Mucosa of gallbladder (tissue), 1 donor: Measurements from ENCODE around the gene DLGAP4. TPM values are rescaled to one million over a fixed set of nuclear protein-coding genes. Genes with fewer than 3 reads are reported as not detected.

Experiments used
- DNase-seq: peaks from one replicate; pipeline ENCODE4 v3.0.0-alpha.2; 2020; ENCODE audit warnings: low spot score
- total RNA-seq: library from RNA; stranded (reverse); gene quantifications from one replicate; pipeline ENCODE4 v1.2.1, GENCODE V29; 2021
- donor health status: DM: no; HTN: no; CAD: no.

The DLGAP4 gene
- total RNA-seq, 1 donor from 2014 or later, result 78.4 TPM

- no peak for DNase-seq
Measured at GRCh38 chr20:36308986-36309385, 2.8 kb downstream of the DLGAP4 start.

- DNase-seq, result no peak
Measured at GRCh38 chr20:36309643-36310042, 3.5 kb downstream of the DLGAP4 start.

- no peak for DNase-seq
Measured at GRCh38 chr20:36310215-36310981, 4.3 kb downstream of the DLGAP4 start.

- DNase-seq, result no peak
Measured at GRCh38 chr20:36311141-36311853, 5.2 kb downstream of the DLGAP4 start.

GRCh38 chr20:36311854-36312723, 6.0 kb downstream of the DLGAP4 start:
- DNase-seq, result no peak

GRCh38 chr20:36312724-36313441, 6.7 kb downstream of the DLGAP4 start:
- DNase-seq, result no peak

DNA sequence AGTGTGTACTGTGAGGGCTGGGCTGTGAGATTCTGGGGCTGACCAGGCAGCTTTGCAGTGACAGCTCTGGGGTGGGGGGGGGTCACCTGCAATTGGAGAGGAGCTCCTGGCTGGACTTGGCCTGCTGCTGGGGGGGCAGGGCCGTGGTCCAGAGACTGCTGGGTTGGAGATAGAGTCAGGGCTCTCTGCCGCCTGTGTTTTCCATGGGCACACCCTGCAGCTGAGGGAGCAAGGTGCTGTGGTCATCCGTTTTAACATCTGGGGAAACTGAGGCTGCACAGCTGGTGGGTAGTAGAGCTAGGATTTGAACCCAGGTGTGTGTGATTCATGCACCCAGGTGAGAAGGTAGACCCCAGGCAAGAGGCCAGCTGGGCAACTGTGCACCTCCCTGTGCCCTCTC, 7.3 kb downstream of the DLGAP4 start:
- no peak for DNase-seq

DNA sequence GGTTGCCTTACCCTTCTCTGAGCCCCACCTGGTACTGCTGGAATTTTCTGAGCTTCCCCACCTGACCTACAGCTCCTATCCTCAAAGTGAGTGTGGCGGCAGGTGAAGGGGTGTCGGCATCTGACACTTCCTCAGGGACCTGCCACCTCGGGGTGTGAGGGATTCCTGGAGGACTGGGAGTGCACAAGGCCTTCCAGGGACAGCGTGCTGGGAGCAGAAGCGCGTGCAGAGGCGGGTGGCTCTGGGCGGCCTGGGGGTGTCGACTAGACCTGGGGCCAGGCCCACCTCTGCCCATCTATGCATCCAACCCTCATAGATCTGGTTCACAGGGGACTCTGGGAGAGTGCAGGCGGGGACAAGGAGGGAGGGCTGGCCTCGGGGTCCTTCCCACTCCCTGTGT, 7.8 kb downstream of the DLGAP4 start:
- DNase-seq, result no peak

DNA sequence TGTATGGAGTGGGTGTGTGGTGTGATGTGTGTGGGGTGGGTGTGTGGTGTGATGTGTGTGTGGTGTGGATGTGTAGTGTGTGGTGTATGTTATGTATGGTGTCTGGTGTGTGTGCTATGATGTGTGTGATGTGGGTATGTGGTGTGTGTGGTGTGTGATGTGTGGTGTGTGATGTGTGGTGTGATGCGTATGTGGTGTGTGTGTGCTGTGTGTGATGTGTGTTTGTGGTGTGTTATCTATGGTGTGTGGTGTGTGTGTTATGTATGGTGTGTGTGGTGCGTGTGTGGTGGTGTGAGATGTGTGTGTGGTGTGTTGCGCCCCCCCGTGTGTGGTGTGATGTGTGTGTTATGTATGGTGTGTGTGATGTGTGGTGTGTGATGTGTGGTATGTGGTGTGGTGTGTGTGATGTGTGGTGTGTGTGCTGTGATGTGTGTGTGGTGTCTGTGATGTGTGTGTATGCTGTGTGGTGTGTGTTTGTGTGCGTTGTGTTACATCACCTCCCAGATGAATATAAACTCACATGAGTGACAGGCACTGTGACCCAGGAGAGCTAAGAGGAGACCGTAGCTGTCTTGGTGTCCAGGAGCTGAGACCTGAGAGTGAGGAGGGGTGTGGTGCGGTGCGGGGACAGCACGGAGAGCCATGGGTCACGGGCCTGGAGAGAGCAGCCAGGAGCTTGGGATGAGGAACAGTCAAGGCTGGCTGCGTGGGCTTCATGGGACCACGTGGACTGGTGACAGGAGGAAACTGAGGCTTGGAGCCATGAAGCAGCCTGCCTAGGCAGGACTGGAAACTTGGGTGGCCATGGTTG, 8.8 kb downstream of the DLGAP4 start:
- DNase-seq, result no peak

- DNase-seq, result no peak
Measured at GRCh38 chr20:36315545-36316351, 9.6 kb downstream of the DLGAP4 start.

DNA sequence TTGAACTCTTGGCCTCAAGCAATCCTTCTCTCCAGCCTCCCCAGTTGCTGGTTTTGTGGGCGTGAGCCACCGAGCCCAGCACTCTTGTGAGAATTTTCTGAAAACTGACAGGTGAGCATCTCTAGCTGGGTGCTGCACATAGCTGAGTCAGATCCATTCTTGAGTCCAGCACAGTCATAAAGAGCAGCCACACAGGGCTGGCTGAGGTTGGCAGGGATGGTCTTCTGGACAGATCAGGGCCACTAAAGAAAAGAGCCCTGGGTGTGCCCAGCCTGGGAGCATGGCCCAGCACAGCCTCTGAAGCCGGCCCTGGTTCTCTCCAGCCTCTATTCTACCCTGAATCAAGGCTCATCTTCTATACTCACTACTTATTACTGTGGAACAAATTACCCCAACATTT, 11.5 kb downstream of the DLGAP4 start:
- DNase-seq, result no peak

GRCh38 chr20:36318166-36318565, 12.0 kb downstream of the DLGAP4 start:
- no peak for DNase-seq

DNA sequence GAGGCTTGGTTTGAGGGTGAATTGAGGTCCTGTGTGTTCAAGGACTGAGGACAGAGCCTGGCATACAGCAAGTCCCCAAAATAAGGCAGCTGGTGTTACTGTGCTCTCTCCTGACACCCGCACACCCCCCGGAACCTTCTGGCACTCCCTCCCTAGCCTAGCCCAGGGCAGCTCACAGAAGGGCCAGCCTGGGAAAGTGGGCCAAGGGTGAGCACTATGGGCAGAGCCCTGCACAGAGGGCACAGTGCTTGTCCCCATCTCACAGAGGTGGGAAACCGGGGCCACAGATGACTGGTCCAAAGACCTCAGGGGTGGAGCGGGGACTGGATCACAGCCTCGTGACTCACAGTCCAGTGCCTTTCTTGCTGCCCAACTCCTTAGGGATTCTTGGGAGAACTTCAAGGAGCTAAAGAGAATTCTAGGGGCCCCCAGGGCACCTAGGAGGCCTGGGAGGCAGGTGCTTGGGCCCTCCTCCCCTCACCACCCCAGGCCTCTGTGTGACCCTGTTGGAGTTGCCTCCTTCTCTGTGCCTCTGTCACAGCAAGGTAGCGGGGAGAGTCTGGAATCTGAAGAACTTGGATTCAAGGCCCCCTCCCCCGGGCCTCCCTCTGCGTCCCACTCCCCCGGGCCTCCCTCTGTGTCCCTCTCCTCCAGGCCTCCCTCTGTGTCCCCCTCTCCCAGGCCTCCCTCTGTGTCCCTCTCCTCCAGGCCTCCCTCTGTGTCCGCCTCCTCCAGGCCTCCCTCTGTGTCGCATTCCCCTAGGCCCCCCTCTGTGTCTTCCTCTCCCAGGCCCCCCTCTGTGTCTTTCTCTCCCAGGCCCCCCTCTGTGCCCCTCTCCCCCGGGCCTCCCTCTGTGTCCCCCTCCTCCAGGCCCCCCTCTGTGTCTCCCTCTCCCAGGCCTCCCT, 13.5 kb downstream of the DLGAP4 start:
- DNase-seq, result no peak

DNA sequence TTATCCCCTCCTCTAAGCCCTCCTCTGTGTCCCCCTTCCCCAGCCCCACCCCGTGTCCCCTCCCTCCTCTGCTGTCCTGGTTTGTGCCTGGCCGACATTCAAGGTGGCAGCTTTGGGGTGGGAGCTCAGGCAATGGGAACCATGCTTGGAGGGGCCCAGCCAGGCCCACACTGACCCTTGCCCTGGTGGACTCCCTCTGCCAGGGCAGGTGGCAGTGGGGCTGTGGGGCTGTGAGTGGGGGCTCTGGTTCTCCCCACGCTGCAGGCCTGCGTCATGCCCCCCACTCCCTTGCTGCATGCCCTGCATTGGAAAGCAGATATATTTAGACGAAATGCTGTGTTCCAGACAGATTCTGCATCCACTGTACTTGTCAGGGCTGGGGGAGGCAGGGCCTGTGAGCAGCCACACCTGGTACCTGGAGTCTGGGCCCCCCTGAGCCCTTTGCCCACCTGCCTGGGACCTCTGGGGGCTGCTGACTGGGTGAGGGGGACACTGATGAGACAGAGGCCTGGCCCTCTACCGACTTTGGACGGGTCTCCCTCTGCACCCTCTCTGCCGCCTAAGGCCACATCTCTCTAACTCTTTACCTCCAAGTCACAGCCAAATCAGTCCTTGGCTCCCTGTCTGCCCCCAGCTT, 14.2 kb downstream of the DLGAP4 start:
- no peak for DNase-seq

DNA sequence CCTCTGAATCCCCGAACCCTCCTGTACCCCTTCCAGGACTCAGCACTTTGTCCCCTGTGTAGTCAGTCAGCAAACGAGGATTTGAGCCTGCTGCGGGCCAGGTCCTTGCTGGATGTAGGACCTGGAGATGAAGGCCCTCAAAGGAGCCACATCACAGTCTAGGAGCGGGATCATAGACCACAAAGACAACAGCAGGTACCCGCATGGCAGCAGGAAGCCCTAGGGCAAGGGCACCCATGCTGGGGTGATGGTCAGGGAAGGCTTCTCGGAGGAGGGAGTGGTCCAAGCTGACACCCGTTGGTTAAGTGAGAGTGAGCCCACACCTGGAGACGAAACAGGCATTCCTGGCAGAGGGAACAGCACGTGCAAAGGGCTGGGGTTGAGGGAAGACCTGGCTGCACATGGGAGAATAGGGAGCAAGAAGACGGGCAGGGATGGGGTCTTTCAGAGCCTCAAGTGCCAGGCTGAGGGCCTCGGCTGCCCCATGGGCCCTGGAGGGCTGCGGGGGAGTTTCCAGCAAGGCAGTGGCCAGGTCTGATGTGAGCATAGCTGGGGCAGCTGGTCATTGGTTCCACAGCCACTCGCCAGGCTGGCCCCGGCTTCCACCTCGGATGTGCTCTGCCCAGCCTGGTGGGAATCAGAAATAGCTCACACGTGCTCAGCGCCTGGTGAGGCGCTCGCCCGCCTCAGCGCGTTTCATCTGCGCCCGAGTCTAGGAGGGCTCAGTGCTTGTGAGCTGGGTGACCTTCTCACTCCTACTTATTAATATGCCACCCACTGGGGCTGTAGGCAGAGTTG, 15.0 kb downstream of the DLGAP4 start:
- no peak for DNase-seq

- DNase-seq, result no peak
Measured at GRCh38 chr20:36322131-36322530, 16.0 kb downstream of the DLGAP4 start.

DNA sequence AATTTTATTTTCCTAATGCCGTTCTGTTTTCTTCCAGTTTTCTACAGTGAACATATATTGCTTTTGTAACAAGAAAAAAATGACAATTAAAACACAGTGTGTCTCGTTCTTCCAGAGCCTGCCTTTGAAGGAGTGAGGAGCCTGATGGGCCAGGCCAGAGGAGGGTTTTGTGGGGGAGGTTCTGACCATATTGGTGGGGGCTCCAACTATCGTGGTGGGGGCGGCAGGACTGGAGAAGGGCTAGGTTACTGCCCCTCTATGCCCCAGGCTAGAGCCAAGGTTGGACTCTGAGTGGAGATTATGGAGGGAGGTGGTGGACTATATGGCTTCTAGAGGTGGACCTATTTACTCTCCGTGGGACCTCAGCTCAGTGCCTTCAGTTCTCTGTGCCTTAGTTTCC, 24.0 kb downstream of the DLGAP4 start:
- no peak for DNase-seq

DNA sequence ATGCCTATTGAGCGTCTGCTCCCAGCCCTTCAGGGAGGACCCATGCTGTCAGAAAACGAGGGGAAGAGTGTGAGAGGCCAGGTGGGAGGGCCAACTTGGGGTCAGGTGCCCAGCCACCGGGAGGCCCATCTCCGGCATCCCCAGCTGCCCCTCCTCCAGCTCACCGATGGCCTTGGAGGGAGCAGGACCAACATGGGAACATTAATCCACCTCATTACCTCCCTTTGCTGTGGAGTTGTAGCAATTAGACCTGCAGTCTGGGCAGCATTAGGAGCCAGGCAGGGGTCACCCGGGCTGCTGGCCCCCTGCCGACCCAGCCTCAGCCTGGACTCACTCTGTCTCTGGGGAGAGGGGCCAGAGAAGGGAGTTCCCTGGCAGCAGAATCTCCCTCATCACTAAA, 25.1 kb downstream of the DLGAP4 start:
- no peak for DNase-seq
